ENCODE data around the gene SLC35E4.
A peak's percentile ranks its signal among the peaks of the same experiment; 100 is the strongest.
"Not testable (repeated sequence)": the region's sequence is repeated elsewhere in the genome, so short reads cannot be mapped to it uniquely, and the experiment has no call there.

SLC35E4 gene

GRCh38 chr22:30655532-30655931, 20.0 kb downstream of the SLC35E4 start:
- H3K4me3 Mint-ChIP-seq: no peak overlapping the region
- H3K9me3 Mint-ChIP-seq: no peaks in the 10 kb centered on the region
- ATAC-seq: no peak
- H3K27ac Mint-ChIP-seq: peak overlapping the region in 1 of 2 donors; percentile 40
- no peaks in the 10 kb centered on the region for H3K27me3 Mint-ChIP-seq
- H3K4me1 Mint-ChIP-seq: peaks cover 21% of the 10 kb centered on the region
- no peak for DNase-seq

DNA sequence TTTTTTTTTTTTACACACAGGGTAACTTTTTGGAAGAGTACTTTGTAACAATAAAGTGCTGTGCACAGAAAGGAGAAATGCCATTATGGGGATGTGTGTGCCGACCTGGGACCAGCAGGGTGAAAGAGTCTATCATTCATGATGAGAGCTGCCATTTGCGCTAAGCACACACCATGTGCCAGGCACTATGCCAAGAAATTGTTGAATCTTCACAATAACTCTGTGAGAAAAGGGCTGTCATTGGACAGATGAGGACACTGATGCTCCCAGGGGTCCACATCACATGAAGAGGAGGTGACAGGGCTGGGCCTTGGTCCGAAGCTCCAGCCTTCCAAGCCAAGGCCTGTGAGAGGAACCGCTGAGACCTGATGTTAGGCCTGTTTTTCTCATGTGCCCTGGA, 26.5 kb downstream of the SLC35E4 start:
- no peak overlapping the region for H3K27ac Mint-ChIP-seq

DNA sequence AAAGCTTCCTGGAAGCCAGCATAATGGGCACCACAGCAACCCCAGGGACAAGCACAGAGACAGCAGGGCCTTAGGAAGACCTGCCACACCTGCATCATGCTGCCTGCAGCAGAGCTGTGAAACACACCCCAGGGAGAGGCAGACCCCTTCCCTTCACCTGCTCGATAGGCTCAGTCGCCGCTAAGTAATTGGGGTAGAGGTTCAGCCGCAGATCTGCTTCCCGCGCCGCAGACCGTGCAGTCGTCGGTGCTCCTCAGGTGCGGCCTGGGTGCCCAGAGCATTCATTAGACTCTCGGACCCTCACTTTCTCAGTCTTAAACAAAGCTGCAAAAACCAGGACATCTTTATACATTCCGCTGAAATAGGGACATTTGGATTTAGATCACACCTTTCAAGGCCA, 29.2 kb downstream of the SLC35E4 start:
- DNase-seq (no peak), ATAC-seq (no peak)
- no peak overlapping the region for H3K4me3 Mint-ChIP-seq
- no peaks in the 10 kb centered on the region for H3K9me3 Mint-ChIP-seq
- peaks cover 10% of the 10 kb centered on the region for H3K27me3 Mint-ChIP-seq
- H3K4me1 Mint-ChIP-seq: peaks cover 26% of the 10 kb centered on the region
- H3K27ac Mint-ChIP-seq: no peak overlapping the region

More for the DNA sequence above, 26.5 kb downstream of the SLC35E4 start:
- DNase-seq (no peak), ATAC-seq (no peak)
- Mint-ChIP-seq H3K27me3 (no peaks in the 10 kb centered on the region), H3K4me1 (peaks cover 16% of the 10 kb centered on the region), H3K4me3 (no peak overlapping the region), H3K9me3 (no peaks in the 10 kb centered on the region)

- peaks cover 28% of the 10 kb centered on the region for H3K4me1 Mint-ChIP-seq
- H3K27ac Mint-ChIP-seq: no peak overlapping the region
- ATAC-seq (no peak), DNase-seq (no peak)
- no peak overlapping the region for H3K4me3 Mint-ChIP-seq
- no peaks in the 10 kb centered on the region for H3K9me3 Mint-ChIP-seq
- H3K27me3 Mint-ChIP-seq: peaks cover 10% of the 10 kb centered on the region
Observed at GRCh38 chr22:30665266-30665665, 29.7 kb downstream of the SLC35E4 start.

- DNase-seq (no peak), ATAC-seq (no peak)
- peaks cover 33% of the 10 kb centered on the region for H3K4me1 Mint-ChIP-seq
- H3K4me3 Mint-ChIP-seq: peak overlapping the region in 1 of 2 donors; percentile 17
- H3K27ac Mint-ChIP-seq: no peak overlapping the region
- H3K9me3 Mint-ChIP-seq: no peaks in the 10 kb centered on the region
- H3K27me3 Mint-ChIP-seq: peaks cover 10% of the 10 kb centered on the region
Observed at GRCh38 chr22:30665786-30666185, 30.2 kb downstream of the SLC35E4 start.

DNA sequence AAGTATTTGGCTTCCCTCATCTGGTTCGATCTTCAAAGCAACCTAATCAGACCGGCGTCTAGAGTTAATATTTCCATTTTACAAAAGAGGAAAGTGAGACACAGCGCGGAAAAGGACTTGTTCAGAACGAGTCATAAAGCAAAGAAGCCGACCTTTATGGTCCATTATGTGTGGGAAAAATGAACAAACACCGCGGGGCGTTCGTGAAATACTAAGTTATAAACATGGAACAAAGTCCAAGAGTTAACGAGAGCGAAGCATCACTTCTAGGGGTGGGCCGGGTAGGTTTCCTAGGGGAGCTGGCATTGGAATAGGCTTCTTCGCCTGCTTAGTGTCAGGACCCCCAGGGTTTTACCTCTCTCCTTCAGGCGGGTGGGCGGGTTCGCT, 31.5 kb downstream of the SLC35E4 start:
- DNase-seq (peak in 1 of 2 donors; percentile 14), ATAC-seq (no peak)
- H3K27ac Mint-ChIP-seq: peak overlapping the region; percentile 63 to 81
- no peaks in the 10 kb centered on the region for H3K9me3 Mint-ChIP-seq
- peaks cover 10% of the 10 kb centered on the region for H3K27me3 Mint-ChIP-seq
- peak overlapping the region; percentile 92 to 99 for H3K4me3 Mint-ChIP-seq
- peaks cover 33% of the 10 kb centered on the region for H3K4me1 Mint-ChIP-seq

DNA sequence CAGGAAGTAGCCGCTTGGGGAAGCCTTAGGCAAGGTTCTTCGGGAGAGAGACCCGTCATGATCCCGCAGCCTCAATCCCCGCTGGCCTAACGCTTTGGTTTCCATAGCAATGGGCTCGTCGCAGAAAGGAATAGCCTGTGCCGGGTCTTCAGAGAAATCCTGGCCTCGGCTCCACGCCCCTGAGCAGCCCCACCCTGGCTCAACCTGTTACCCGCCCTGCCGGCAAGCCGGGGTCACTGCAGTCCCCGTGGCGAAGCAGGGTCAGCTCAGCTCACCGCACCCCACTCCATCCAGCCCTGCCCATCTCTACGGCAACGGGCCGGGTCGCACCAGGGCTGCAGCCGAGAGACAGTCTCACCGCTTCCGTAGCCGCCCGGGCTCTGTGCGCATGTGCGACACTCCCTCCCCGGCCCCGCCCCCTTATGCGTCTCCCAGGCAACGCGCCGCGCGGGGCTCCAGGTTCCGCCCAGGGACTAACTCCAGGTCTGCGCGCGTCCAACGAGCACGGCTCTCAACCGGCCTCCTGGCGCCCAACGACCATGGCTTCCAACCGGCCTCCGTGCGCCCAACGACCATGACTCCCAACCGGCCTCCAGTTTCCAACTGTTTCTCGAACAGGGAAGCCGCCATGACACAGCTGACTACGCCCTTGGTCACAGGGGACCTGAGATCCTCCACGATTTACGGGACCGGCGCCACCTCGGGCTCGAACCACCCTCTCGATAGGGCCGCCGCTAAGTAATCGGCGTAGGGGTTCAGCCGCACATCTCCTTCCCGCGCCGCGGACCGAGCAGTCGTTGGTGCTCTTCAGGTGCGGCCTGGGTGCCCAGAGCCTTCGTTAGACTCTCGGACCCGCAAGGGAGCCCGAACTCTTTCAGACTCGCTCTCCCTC, 32.2 kb downstream of the SLC35E4 start, which contains the start of gene DUSP18:
Gene DUSP18, minus strand, starts transcription at position 382 of the 892 bp plus-strand sequence. CDS start 3,872 bp downstream, outside the sequence.
- H3K4me1 Mint-ChIP-seq: peaks cover 33% of the 10 kb centered on the region
- peak within 1 kb of the TSS; percentile 63 to 81 for H3K27ac Mint-ChIP-seq
- peaks cover 10% of the 10 kb centered on the region for H3K27me3 Mint-ChIP-seq
- H3K9me3 Mint-ChIP-seq: no peaks in the 10 kb centered on the region
- ATAC-seq (peak; percentile 97), DNase-seq (peak; percentile 90 to 93)
- H3K4me3 Mint-ChIP-seq: peak within 1 kb of the TSS; percentile 92 to 99

GRCh38 chr22:30668386-30668710, 32.8 kb downstream of the SLC35E4 start:
- DNase-seq: no peak
- H3K4me3 Mint-ChIP-seq: peak overlapping the region; percentile 92 to 99
- ATAC-seq: no peak
- peaks cover 10% of the 10 kb centered on the region for H3K27me3 Mint-ChIP-seq
- H3K27ac Mint-ChIP-seq: peak overlapping the region in 1 of 2 donors; percentile 62
- no peaks in the 10 kb centered on the region for H3K9me3 Mint-ChIP-seq
- peaks cover 33% of the 10 kb centered on the region for H3K4me1 Mint-ChIP-seq

DNA sequence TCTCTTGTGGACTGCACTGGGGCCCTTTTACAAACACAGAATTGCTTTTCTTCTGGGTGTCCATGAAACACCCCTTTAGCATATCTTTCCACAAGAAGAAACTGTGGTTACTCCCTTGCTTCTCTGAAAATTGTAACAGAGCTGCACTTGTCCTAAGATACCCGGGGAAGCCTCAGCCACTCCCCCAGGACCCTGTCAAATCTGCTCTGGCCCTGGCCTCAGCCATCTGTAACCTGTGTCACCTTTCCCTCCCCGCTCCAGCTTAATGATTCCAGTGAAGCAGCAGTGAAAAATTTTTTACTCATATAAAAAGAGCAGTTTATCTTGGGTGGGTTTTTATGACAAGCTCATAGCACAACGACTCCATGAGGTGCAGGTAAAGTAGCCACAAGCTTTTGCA, 35.5 kb downstream of the SLC35E4 start:
- H3K4me3 Mint-ChIP-seq: no peak overlapping the region
- no peaks in the 10 kb centered on the region for H3K9me3 Mint-ChIP-seq
- H3K27ac Mint-ChIP-seq: no peak overlapping the region
- peaks cover 10% of the 10 kb centered on the region for H3K27me3 Mint-ChIP-seq
- ATAC-seq (no peak), DNase-seq (no peak)
- peaks cover 27% of the 10 kb centered on the region for H3K4me1 Mint-ChIP-seq

GRCh38 chr22:30673136-30673535, 37.6 kb downstream of the SLC35E4 start:
- H3K27me3 Mint-ChIP-seq: peaks cover 21% of the 10 kb centered on the region
- H3K27ac Mint-ChIP-seq: no peak overlapping the region
- H3K4me3 Mint-ChIP-seq: no peak overlapping the region
- no peaks in the 10 kb centered on the region for H3K9me3 Mint-ChIP-seq
- no peak for ATAC-seq
- no peak for DNase-seq
- peaks cover 15% of the 10 kb centered on the region for H3K4me1 Mint-ChIP-seq

DNA sequence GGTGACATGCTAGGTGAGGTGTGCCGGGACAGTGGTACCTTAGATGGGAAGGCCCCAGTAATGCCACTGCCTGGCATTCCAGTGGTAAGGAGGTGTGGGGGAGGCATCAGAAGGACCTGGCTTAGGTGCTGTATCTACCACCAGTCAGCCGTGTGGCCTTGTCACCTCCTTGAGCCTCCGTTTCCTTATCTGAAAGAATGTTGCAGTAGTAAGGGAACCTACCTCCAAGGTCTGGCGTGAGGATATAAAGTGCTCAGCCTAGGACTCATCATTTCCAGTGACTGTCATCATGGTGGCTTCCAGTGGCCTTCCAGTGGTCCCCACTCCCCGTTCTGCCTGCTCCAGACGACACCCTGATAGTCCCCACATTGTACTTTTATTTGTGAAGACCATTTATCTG, 38.9 kb downstream of the SLC35E4 start:
- Mint-ChIP-seq H3K27me3 (peaks cover 20% of the 10 kb centered on the region), H3K9me3 (no peaks in the 10 kb centered on the region), H3K27ac (no peak overlapping the region), H3K4me3 (no peak overlapping the region), H3K4me1 (peaks cover 7% of the 10 kb centered on the region)
- DNase-seq (no peak), ATAC-seq (no peak)

GRCh38 chr22:30675436-30675835, 39.9 kb downstream of the SLC35E4 start:
- Mint-ChIP-seq H3K27me3 (peaks cover 20% of the 10 kb centered on the region), H3K9me3 (no peaks in the 10 kb centered on the region), H3K4me3 (no peak overlapping the region), H3K4me1 (peaks cover 3% of the 10 kb centered on the region), H3K27ac (no peak overlapping the region)
- no peak for DNase-seq
- ATAC-seq: no peak

- H3K27ac Mint-ChIP-seq, DNase-seq, ATAC-seq, H3K9me3 Mint-ChIP-seq, H3K4me3 Mint-ChIP-seq, H3K4me1 Mint-ChIP-seq: not testable (repeated sequence)
- peaks cover 20% of the 10 kb centered on the region for H3K27me3 Mint-ChIP-seq
Observed at GRCh38 chr22:30676565-30676964, 41.0 kb downstream of the SLC35E4 start.

GRCh38 chr22:30679895-30680690, 44.5 kb downstream of the SLC35E4 start:
- peaks cover 20% of the 10 kb centered on the region for H3K27me3 Mint-ChIP-seq
- not testable (repeated sequence) for ATAC-seq, H3K4me3 Mint-ChIP-seq, H3K9me3 Mint-ChIP-seq, H3K27ac Mint-ChIP-seq, H3K4me1 Mint-ChIP-seq, DNase-seq

DNA sequence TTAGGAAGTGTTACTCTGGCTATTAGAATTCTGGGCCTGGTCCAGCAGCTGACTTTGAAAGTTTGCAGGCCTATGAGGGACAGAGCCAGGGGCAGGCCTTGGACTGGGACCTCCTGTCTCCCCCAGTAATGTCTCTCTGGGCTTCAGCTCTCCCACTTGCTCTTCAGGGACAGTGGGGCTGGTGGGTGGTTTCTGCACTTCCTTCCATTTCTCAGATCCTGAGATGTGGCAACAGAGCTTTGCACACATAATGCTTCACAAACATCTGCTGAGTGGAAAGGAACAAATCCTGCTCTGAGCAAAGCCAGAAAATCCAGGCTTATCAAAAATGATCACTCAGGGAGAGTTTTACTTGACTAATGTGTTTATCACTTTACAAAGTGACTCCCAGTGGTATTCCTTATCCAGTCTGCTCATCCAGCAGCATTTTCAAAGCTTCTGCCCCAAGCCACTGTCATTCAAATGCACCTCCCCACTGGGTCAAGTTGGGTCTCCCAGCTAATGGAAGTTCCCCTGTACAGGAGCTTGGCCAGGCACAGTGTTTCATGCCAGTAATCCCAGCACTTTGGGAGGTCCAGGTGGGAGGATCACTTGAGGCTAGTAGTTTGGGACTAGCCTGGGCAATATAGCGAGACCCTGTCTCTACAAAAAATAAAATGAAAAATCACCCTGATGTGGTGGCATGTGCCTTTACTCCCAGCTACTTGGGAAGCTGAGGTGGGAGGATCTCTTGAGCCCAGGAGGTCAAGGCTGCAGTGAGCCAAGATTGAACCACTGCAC, 45.6 kb downstream of the SLC35E4 start:
- ATAC-seq: no peak
- Mint-ChIP-seq H3K27me3 (peaks cover 19% of the 10 kb centered on the region), H3K9me3 (no peaks in the 10 kb centered on the region), H3K4me3 (no peak overlapping the region), H3K4me1 (no peaks in the 10 kb centered on the region), H3K27ac (no peak overlapping the region)
- no peak for DNase-seq

All from stimulated activated naive CD8-positive, alpha-beta T cell treated with anti-CD3 and anti-CD28 coated beads, Interleukin-15, amount 100 ng/mL, for 72 hours (primary cell).